Sigmoid colon (tissue), 7 donors: ENCODE data around the gene SLIT3. TPM values are rescaled to one million over a fixed set of nuclear protein-coding genes. Genes with fewer than 3 reads are reported as not detected.

Experiments used
- DNase-seq: peaks from one replicate; pipeline ENCODE4 v3.0.0-alpha.2; 2019
- H3K27ac ChIP-seq, 4 donors: fragments of 200-600 bp; sonication (generic); one replicate each; pipeline ENCODE4 v1.5.1; 2016 to 2019; ENCODE audit warnings: mild to moderate bottlenecking in 1 of 4
- H3K27me3 ChIP-seq, 3 donors: fragments of 200-600 bp; sonication (generic); one replicate each; pipeline ENCODE4 v1.5.1; 2019; ENCODE audit warnings: mild to moderate bottlenecking in 1 of 3
- H3K36me3 ChIP-seq, 4 donors: fragments of 200-600 bp; sonication (generic); one replicate each; pipeline ENCODE4 v1.5.1; 2016 to 2019
- H3K4me1 ChIP-seq, 4 donors: fragments of 200-600 bp; sonication (generic); one replicate each; pipeline ENCODE4 v1.5.1; 2017 to 2019
- H3K4me3 ChIP-seq, 4 donors: fragments of 200-600 bp; sonication (generic); one replicate each; pipeline ENCODE4 v1.5.1; 2017 to 2019; ENCODE audit warnings: mild to moderate bottlenecking in 2 of 4, moderate library complexity in 1 of 4
- H3K9me3 ChIP-seq, 4 donors: fragments of 200-600 bp in 3 of 4; sonication (generic) in 3 of 4; one replicate each; pipeline versions ENCODE4 v1.5.1 to v1.6.1; 2013 to 2019
- EP300 ChIP-seq, 4 donors: sonication (generic); formaldehyde crosslinking; IDR thresholded peaks; one replicate each; pipeline ENCODE4 v1.6.1; 2017; ENCODE audit warnings: antibody characterized with exemption in 4 of 4
- POLR2A ChIP-seq, 2 donors: fragments of 450-650 bp; IDR thresholded peaks; one replicate each; pipeline ENCODE4 v1.6.1; 2016; ENCODE audit warnings: antibody characterized with exemption in 2 of 2, mild to moderate bottlenecking in 2 of 2, moderate library complexity in 2 of 2
- POLR2AphosphoS5 ChIP-seq, 4 donors: sonication (generic); formaldehyde crosslinking; IDR thresholded peaks; one replicate each; pipeline ENCODE4 v1.6.1; 2017; ENCODE audit warnings: antibody characterized with exemption in 4 of 4
- WGBS, 2 donors: extraction: QIAGEN DNeasy Blood & Tissue Kit; methylation state at CpG; one replicate each; pipeline ENCODE4 v1.1.7; 2013; 5-methylcytosine and 5-hydroxymethylcytosine counted together
- intact Hi-C: fragments of 100-400 bp; cut with DNase I; formaldehyde crosslinking; loops from one replicate; pipeline ENCODE4 v1.15.1; 2023
- polyA plus RNA-seq, 3 donors: library from polyadenylated mRNA; stranded (reverse); fragments of 200-250 nt; gene quantifications; one replicate each; pipeline ENCODE4 v1.2.3, GENCODE V29; 2013
- total RNA-seq, 4 donors: library from RNA; depleted of rRNA; stranded (reverse); fragments of >200 nt; gene quantifications; one replicate each; pipeline ENCODE4 v1.1.0, GENCODE V29; 2016
- TF ChIP-seq, protein P1 (sequence below), 4 experiments: fragments of 450-650 bp in 3 of 4; fragments of 200-600 bp in 1 of 4; IDR thresholded peaks; one replicate each; pipeline ENCODE4 v1.5.1; 2016 to 2019; ENCODE audit warnings: antibody characterized with exemption in 4 of 4, mild to moderate bottlenecking in 3 of 4, moderate library complexity in 2 of 4
- donor health status: healthy with polysubstance abuse.
- donor health status: Bipolar disorder and iron deficiency.
- donor health status: healthy.

SLIT3 gene
- total and polyA plus RNA-seq, 7 donors = 0.23 to 46.3 (median 30.0) TPM

DNA sequence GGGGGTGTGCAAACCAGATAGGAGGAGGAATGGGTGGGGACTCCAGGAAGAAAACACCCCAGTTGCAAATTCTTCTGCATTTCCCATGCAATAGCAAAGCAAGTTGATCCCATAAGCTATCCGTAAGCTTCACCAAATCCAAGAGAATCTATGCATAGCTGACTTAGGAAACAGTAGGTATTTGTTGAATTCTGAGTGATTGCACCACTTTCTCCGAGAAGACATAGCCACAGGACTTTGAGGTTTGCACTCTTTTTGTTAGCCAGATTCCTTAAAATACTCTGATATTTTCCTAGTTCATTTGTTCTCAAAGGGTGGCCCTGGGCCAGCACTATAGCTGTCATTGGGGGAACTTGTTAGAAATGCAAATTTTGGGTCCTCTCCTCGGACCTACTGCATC, 271.9 kb downstream of the SLIT3 start:
- intact Hi-C loops = no loop called here
- no peaks in the 10 kb centered on the region for H3K9me3 ChIP-seq
- H3K4me1 ChIP-seq = peaks cover 0 to 27% (median 16%) of the 10 kb centered on the region in 4 donors
- 64 to 80% methylated on average over 3 of the region's 3 CpGs for WGBS, 2 donors
- H3K27ac ChIP-seq = peak overlapping the region in 1 of 4 donors; percentile 62
- H3K36me3 ChIP-seq = no peaks in the 10 kb centered on the region
- DNase-seq = no peak
- no peak for TF ChIP-seq POLR2A (IDR thresholded peaks at IDR 0.05)
- no peak for TF ChIP-seq EP300 (IDR thresholded peaks at IDR 0.05)
- TF ChIP-seq POLR2AphosphoS5 (IDR thresholded peaks at IDR 0.05) = no peak
- no peak overlapping the region for H3K4me3 ChIP-seq
- no peaks in the 10 kb centered on the region for H3K27me3 ChIP-seq

DNA sequence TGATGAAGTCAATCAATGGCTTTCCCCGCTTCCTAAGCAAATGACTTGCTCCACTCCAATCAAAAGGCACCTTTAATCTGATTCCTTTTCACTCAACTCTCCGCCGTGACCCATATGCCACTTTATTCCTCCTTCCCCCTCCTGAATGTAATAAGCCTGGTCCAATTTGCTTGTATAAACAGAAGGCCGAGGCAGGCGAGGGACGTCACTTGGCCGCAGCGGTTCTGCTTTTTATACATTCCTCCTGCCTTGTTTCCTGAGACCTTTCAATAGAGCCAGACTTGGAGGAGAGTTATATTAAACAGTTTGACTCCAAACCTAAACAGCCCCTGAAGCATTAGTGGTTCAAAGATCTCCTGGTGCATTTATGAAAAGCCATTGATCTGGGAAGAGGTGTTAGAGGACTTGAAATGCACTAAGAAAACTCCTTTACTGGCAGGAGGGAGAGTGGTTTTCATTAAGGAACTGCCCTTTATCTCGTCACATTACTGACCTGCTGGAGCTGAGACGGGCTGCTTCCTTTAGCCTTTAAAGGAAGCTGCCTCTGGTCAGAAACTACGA, 273.4 kb downstream of the SLIT3 start:
- Histone ChIP-seq H3K4me1 (peaks cover 0 to 27% (median 16%) of the 10 kb centered on the region in 4 donors), H3K27ac (peak overlapping the region in 3 of 4 donors; percentile 26 to 64 (median 28)), H3K9me3 (no peaks in the 10 kb centered on the region), H3K36me3 (no peaks in the 10 kb centered on the region), H3K4me3 (no peak overlapping the region), H3K27me3 (no peaks in the 10 kb centered on the region)
- no peak for DNase-seq
- TF ChIP-seq POLR2A (IDR thresholded peaks at IDR 0.05) (no peak), EP300 (IDR thresholded peaks at IDR 0.05) (no peak), POLR2AphosphoS5 (IDR thresholded peaks at IDR 0.05) (no peak)
- TF ChIP-seq, protein P1, sequence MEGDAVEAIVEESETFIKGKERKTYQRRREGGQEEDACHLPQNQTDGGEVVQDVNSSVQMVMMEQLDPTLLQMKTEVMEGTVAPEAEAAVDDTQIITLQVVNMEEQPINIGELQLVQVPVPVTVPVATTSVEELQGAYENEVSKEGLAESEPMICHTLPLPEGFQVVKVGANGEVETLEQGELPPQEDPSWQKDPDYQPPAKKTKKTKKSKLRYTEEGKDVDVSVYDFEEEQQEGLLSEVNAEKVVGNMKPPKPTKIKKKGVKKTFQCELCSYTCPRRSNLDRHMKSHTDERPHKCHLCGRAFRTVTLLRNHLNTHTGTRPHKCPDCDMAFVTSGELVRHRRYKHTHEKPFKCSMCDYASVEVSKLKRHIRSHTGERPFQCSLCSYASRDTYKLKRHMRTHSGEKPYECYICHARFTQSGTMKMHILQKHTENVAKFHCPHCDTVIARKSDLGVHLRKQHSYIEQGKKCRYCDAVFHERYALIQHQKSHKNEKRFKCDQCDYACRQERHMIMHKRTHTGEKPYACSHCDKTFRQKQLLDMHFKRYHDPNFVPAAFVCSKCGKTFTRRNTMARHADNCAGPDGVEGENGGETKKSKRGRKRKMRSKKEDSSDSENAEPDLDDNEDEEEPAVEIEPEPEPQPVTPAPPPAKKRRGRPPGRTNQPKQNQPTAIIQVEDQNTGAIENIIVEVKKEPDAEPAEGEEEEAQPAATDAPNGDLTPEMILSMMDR (IDR thresholded peaks at IDR 0.05) = no peak
- intact Hi-C loops = no loop called here
- 22 to 37% methylated on average over 11 of the region's 11 CpGs for WGBS, 2 donors

DNA sequence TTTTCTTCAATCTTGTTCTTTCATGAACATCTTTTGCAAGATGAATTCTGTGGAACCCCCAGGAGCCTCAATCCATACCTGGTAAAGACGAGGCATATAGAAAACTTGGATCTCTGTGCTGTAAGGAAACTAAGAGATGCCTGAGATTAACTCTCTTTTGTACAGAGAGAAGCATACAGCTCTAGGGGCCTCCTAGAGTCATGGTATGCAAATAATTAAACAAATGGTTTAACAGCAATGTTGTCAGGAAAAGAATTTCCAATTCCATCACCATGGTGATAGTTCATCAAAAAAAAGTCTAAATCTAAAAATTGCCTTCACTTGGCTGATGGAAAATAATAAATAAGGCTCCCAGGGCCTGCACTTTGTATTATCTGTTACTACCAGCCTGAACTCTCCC, 275.4 kb downstream of the SLIT3 start:
- 83 to 93% methylated on average over 1 of the region's 1 CpG for WGBS, 2 donors
- peaks cover 0 to 25% (median 15%) of the 10 kb centered on the region in 4 donors for H3K4me1 ChIP-seq
- no peaks in the 10 kb centered on the region for H3K36me3 ChIP-seq
- no peak overlapping the region for H3K4me3 ChIP-seq
- H3K27ac ChIP-seq = no peak overlapping the region
- H3K27me3 ChIP-seq = no peaks in the 10 kb centered on the region
- H3K9me3 ChIP-seq = no peaks in the 10 kb centered on the region
- DNase-seq = no peak
- intact Hi-C loops = no loop called here
- TF ChIP-seq EP300 (IDR thresholded peaks at IDR 0.05) = no peak
- TF ChIP-seq, protein P1 (IDR thresholded peaks at IDR 0.05) = no peak
- no peak for TF ChIP-seq POLR2AphosphoS5 (IDR thresholded peaks at IDR 0.05)
- TF ChIP-seq POLR2A (IDR thresholded peaks at IDR 0.05) = no peak

DNA sequence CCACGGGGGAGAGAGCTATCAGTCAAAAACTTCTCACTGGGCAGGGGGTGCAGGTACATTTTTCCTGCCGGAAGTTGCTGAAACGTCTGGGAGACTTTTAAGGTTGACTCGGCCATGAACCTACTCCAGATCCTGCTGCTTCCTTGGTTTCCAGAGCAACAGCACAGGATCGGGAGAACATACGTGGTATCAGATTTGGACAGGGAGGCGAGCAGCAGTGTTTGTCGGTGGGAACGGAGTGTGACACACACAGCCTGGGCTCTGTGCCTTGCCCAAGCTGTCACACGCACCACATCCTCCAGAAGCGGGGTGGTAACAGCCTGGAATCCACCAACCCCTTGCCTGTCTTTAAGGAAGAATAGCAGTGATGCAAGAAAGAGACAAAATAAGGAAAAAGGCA, 276.5 kb downstream of the SLIT3 start:
- H3K4me1 ChIP-seq = peaks cover 0 to 16% (median 10%) of the 10 kb centered on the region in 4 donors
- intact Hi-C loops = no loop called here
- no peaks in the 10 kb centered on the region for H3K9me3 ChIP-seq
- no peak for DNase-seq
- no peaks in the 10 kb centered on the region for H3K36me3 ChIP-seq
- no peak overlapping the region for H3K27ac ChIP-seq
- TF ChIP-seq POLR2AphosphoS5 (IDR thresholded peaks at IDR 0.05) (no peak), EP300 (IDR thresholded peaks at IDR 0.05) (no peak), POLR2A (IDR thresholded peaks at IDR 0.05) (no peak)
- TF ChIP-seq, protein P1 (IDR thresholded peaks at IDR 0.05) = no peak
- 92% methylated on average over 11 of the region's 11 CpGs for WGBS, 2 donors
- no peaks in the 10 kb centered on the region for H3K27me3 ChIP-seq
- H3K4me3 ChIP-seq = no peak overlapping the region

DNA sequence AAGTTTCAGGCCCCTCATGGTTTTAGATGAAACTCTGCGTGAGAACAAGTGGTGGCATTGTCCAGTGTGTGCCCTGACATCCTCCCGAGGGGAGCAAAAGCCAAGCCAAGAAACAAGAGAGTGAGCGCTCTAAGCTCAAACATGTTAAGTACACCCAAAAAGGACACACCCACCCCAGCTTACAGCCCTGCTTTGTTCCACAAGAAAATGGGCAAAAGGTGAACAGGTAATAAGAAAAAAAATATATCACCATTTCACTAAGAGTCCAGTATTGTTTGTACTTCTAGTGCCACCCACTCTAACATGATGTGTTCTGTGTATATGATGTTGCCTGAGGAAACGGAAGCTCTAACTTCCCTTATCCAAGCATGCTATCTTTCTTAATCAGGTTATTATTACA, 278.2 kb downstream of the SLIT3 start:
- 23 to 72% methylated on average over 4 of the region's 4 CpGs for WGBS, 2 donors
- no peaks in the 10 kb centered on the region for H3K36me3 ChIP-seq
- H3K4me3 ChIP-seq = no peak overlapping the region
- no peak overlapping the region for H3K27ac ChIP-seq
- H3K9me3 ChIP-seq = no peaks in the 10 kb centered on the region
- H3K27me3 ChIP-seq = no peaks in the 10 kb centered on the region
- H3K4me1 ChIP-seq = peaks cover 0 to 8% (median 6%) of the 10 kb centered on the region in 4 donors
- no peak for DNase-seq
- TF ChIP-seq EP300 (IDR thresholded peaks at IDR 0.05) (no peak), POLR2AphosphoS5 (IDR thresholded peaks at IDR 0.05) (no peak), POLR2A (IDR thresholded peaks at IDR 0.05) (no peak)
- TF ChIP-seq, protein P1 (IDR thresholded peaks at IDR 0.05) = no peak
- intact Hi-C loops = no loop called here
